ENCODE measurements around the gene HAPLN1.

The HAPLN1 gene

DNA sequence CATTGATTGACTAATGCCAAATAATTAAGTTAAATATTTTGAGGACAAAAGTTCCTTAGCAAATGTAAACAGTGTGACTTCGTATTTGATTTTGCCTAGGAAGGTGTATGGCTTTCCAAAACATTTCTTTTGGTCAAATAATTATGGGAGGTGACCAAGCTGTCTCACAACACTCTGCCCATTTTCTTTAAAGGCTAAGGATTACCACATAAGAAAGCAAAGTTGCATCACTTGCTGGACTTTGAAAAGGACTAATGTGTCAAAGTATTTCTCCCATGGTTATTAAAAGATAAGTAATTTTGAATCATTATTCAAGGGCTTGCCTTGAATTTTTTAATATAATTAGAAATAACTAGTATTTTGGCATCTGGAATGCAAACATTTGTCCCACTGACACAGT is 74.7 kb downstream of the HAPLN1 start:
- H4K91ac ChIP-seq (ENCODE audit: low read depth, low read length) = no peak overlapping the region
- no peaks in the 10 kb centered on the region for H3K79me1 ChIP-seq (ENCODE audit: low read length)
- H2BK120ac ChIP-seq (ENCODE audit: insufficient read depth, low read length, poor library complexity) = no peak overlapping the region
- peak in 1 of 2 donors; percentile 44 for DNase-seq
- WGBS (ENCODE audit: extremely low coverage, insufficient coverage, insufficient read length) = no CpG with 5 or more reads among the region's 1 CpG
- H3K79me2 ChIP-seq (ENCODE audit: control insufficient read depth, insufficient read depth, low read length, poor library complexity) = no peaks in the 10 kb centered on the region
- no peak overlapping the region for H2BK5ac ChIP-seq (ENCODE audit: low read depth, low read length, poor library complexity)
- no peak overlapping the region for H2BK12ac ChIP-seq (ENCODE audit: low read length)
- no peak overlapping the region for H3K18ac ChIP-seq (ENCODE audit: low read length)
- no peak overlapping the region for H2AFZ ChIP-seq (ENCODE audit: insufficient read depth, low read length, poor library complexity)
- no peak overlapping the region for H3K4ac ChIP-seq (ENCODE audit: low read depth, low read length)
- H3K9ac ChIP-seq (ENCODE audit: low read length) = no peak overlapping the region
- H4K12ac ChIP-seq (ENCODE audit: low read depth, low read length) = no peak overlapping the region
- no peak overlapping the region for H2AK5ac ChIP-seq (ENCODE audit: low read length)
- no peaks in the 10 kb centered on the region for H3K9me3 ChIP-seq (ENCODE audit: insufficient read depth, low read depth, low read length)
- H3K4me2 ChIP-seq (ENCODE audit: low read length) = no peak overlapping the region
- no peak overlapping the region for H3K14ac ChIP-seq (ENCODE audit: low read length)
- H3K4me1 ChIP-seq (ENCODE audit: control insufficient read depth in 1 of 2, insufficient read depth in 2 of 2, low read length in 2 of 2) = no peaks in the 10 kb centered on the region
- H3K4me3 ChIP-seq (ENCODE audit: low read depth, low read length) = no peak overlapping the region
- peaks cover 0 to 2% of the 10 kb centered on the region in 2 experiments for H3K36me3 ChIP-seq (ENCODE audit: control insufficient read depth in 1 of 2, insufficient read depth in 2 of 2, low read length in 2 of 2)
- no peak overlapping the region for H3K27ac ChIP-seq (ENCODE audit: low read depth, low read length)
- H4K8ac ChIP-seq (ENCODE audit: low read depth, low read length) = no peak overlapping the region
- no peak overlapping the region for H3K23ac ChIP-seq (ENCODE audit: low read length)
- no peaks in the 10 kb centered on the region for H3K27me3 ChIP-seq (ENCODE audit: insufficient read depth, low read length)

DNA sequence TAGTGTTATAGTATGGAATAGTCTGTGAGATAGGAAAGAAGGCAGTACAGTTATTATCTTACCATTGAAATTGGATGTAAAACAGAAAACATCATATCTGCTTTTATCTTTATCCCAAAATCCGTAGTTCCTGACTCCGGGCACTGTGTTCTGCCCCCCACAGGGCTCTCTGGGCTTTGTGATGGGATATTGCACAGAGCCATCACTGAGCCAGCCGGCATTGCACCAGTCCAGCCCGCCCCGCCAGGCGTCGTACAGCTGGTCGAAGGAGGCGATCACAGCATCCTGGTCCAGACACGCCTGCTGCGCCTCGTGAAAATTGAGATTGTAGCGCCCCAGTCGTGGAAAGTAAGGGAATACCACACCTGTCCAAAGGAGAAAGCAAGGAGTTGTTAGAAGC is 76.4 kb downstream of the HAPLN1 start:
- DNase-seq = no peak
- no peaks in the 10 kb centered on the region for H3K79me1 ChIP-seq (ENCODE audit: low read length)
- no peak overlapping the region for H3K18ac ChIP-seq (ENCODE audit: low read length)
- H2AK5ac ChIP-seq (ENCODE audit: low read length) = no peak overlapping the region
- WGBS (ENCODE audit: extremely low coverage, insufficient coverage, insufficient read length) = no CpG with 5 or more reads among the region's 14 CpGs
- no peak overlapping the region for H3K4me2 ChIP-seq (ENCODE audit: low read length)
- no peak overlapping the region for H4K91ac ChIP-seq (ENCODE audit: low read depth, low read length)
- H3K36me3 ChIP-seq (ENCODE audit: control insufficient read depth in 1 of 2, insufficient read depth in 2 of 2, low read length in 2 of 2) = peaks cover 0 to 2% of the 10 kb centered on the region in 2 experiments
- no peak overlapping the region for H3K9ac ChIP-seq (ENCODE audit: low read length)
- H2BK5ac ChIP-seq (ENCODE audit: low read depth, low read length, poor library complexity) = no peak overlapping the region
- H3K9me3 ChIP-seq (ENCODE audit: insufficient read depth, low read depth, low read length) = no peaks in the 10 kb centered on the region
- H3K4me3 ChIP-seq (ENCODE audit: low read depth, low read length) = no peak overlapping the region
- no peaks in the 10 kb centered on the region for H3K4me1 ChIP-seq (ENCODE audit: control insufficient read depth in 1 of 2, insufficient read depth in 2 of 2, low read length in 2 of 2)
- no peak overlapping the region for H2BK120ac ChIP-seq (ENCODE audit: insufficient read depth, low read length, poor library complexity)
- H3K23ac ChIP-seq (ENCODE audit: low read length) = no peak overlapping the region
- H2AFZ ChIP-seq (ENCODE audit: insufficient read depth, low read length, poor library complexity) = no peak overlapping the region
- H3K79me2 ChIP-seq (ENCODE audit: control insufficient read depth, insufficient read depth, low read length, poor library complexity) = no peaks in the 10 kb centered on the region
- H3K4ac ChIP-seq (ENCODE audit: low read depth, low read length) = no peak overlapping the region
- no peak overlapping the region for H2BK12ac ChIP-seq (ENCODE audit: low read length)
- no peak overlapping the region for H4K8ac ChIP-seq (ENCODE audit: low read depth, low read length)
- H3K27ac ChIP-seq (ENCODE audit: low read depth, low read length) = no peak overlapping the region
- H3K14ac ChIP-seq (ENCODE audit: low read length) = no peak overlapping the region
- no peak overlapping the region for H4K12ac ChIP-seq (ENCODE audit: low read depth, low read length)
- H3K27me3 ChIP-seq (ENCODE audit: insufficient read depth, low read length) = no peaks in the 10 kb centered on the region

DNA sequence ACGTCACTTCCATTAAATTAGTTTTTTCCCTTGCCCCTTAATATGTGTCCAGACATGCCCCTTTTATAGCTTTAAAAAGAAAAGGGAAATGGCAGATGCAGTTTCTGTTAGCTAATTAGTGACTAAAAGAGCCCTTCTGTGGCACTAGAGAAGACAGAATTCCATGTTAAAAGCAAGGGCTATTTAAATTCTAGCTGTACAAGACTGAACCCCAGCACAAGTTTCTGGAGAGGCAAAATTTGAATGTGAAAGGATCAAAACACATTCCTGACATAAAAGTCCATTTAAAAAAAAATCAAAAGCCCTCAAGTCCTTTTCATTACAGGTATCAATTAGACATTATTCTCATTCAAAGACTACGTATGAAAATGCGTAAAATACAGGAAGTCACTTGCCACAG is 78.7 kb downstream of the HAPLN1 start:
- Histone ChIP-seq H3K4me3 (ENCODE audit: low read depth, low read length) (no peak overlapping the region), H2BK5ac (ENCODE audit: low read depth, low read length, poor library complexity) (no peak overlapping the region), H3K27me3 (ENCODE audit: insufficient read depth, low read length) (no peaks in the 10 kb centered on the region), H2AFZ (ENCODE audit: insufficient read depth, low read length, poor library complexity) (no peak overlapping the region), H2BK12ac (ENCODE audit: low read length) (no peak overlapping the region), H2BK120ac (ENCODE audit: insufficient read depth, low read length, poor library complexity) (no peak overlapping the region), H3K4ac (ENCODE audit: low read depth, low read length) (no peak overlapping the region), H3K9ac (ENCODE audit: low read length) (no peak overlapping the region), H3K9me3 (ENCODE audit: insufficient read depth, low read depth, low read length) (no peaks in the 10 kb centered on the region), H3K4me2 (ENCODE audit: low read length) (no peak overlapping the region), H2AK5ac (ENCODE audit: low read length) (no peak overlapping the region), H4K91ac (ENCODE audit: low read depth, low read length) (no peak overlapping the region), H4K8ac (ENCODE audit: low read depth, low read length) (no peak overlapping the region), H3K36me3 (ENCODE audit: control insufficient read depth in 1 of 2, insufficient read depth in 2 of 2, low read length in 2 of 2) (peaks cover 0 to 2% of the 10 kb centered on the region in 2 experiments), H3K18ac (ENCODE audit: low read length) (no peak overlapping the region), H3K23ac (ENCODE audit: low read length) (no peak overlapping the region), H3K14ac (ENCODE audit: low read length) (no peak overlapping the region), H4K12ac (ENCODE audit: low read depth, low read length) (no peak overlapping the region), H3K79me2 (ENCODE audit: control insufficient read depth, insufficient read depth, low read length, poor library complexity) (no peaks in the 10 kb centered on the region), H3K27ac (ENCODE audit: low read depth, low read length) (no peak overlapping the region), H3K4me1 (ENCODE audit: control insufficient read depth in 1 of 2, insufficient read depth in 2 of 2, low read length in 2 of 2) (no peaks in the 10 kb centered on the region), H3K79me1 (ENCODE audit: low read length) (no peaks in the 10 kb centered on the region)
- DNase-seq = no peak
- no CpG with 5 or more reads among the region's 3 CpGs for WGBS (ENCODE audit: extremely low coverage, insufficient coverage, insufficient read length)

DNA sequence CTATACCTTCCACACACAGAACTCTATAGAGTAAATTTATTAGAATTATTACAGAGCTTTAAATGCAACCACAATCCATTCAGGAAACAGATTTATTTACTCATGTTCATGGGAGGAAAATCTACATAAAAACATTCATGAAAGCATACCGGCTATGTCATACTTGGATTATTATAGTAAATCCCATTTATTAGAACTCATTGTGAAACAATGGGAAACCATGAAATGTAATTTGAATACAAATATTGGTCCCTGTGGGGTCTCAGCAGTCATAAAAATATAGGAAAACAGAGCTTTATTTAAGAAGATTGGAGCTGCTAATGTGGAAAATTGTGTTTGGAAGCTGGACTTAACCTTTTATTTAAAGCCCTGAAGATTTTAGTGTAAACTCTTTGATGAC is 80.7 kb downstream of the HAPLN1 start:
- H3K4ac ChIP-seq (ENCODE audit: low read depth, low read length) = no peak overlapping the region
- H3K4me3 ChIP-seq (ENCODE audit: low read depth, low read length) = no peak overlapping the region
- H3K79me1 ChIP-seq (ENCODE audit: low read length) = no peaks in the 10 kb centered on the region
- H3K4me1 ChIP-seq (ENCODE audit: control insufficient read depth in 1 of 2, insufficient read depth in 2 of 2, low read length in 2 of 2) = no peaks in the 10 kb centered on the region
- H3K9ac ChIP-seq (ENCODE audit: low read length) = no peak overlapping the region
- no peak overlapping the region for H2BK5ac ChIP-seq (ENCODE audit: low read depth, low read length, poor library complexity)
- H3K9me3 ChIP-seq (ENCODE audit: insufficient read depth, low read depth, low read length) = no peaks in the 10 kb centered on the region
- peaks cover 0 to 2% of the 10 kb centered on the region in 2 experiments for H3K36me3 ChIP-seq (ENCODE audit: control insufficient read depth in 1 of 2, insufficient read depth in 2 of 2, low read length in 2 of 2)
- H3K27ac ChIP-seq (ENCODE audit: low read depth, low read length) = no peak overlapping the region
- no peak overlapping the region for H3K18ac ChIP-seq (ENCODE audit: low read length)
- H3K79me2 ChIP-seq (ENCODE audit: control insufficient read depth, insufficient read depth, low read length, poor library complexity) = no peaks in the 10 kb centered on the region
- H3K27me3 ChIP-seq (ENCODE audit: insufficient read depth, low read length) = no peaks in the 10 kb centered on the region
- H3K23ac ChIP-seq (ENCODE audit: low read length) = no peak overlapping the region
- H3K14ac ChIP-seq (ENCODE audit: low read length) = no peak overlapping the region
- no peak overlapping the region for H2BK120ac ChIP-seq (ENCODE audit: insufficient read depth, low read length, poor library complexity)
- H2AFZ ChIP-seq (ENCODE audit: insufficient read depth, low read length, poor library complexity) = no peak overlapping the region
- H4K91ac ChIP-seq (ENCODE audit: low read depth, low read length) = no peak overlapping the region
- DNase-seq = no peak
- no CpG with 5 or more reads among the region's 1 CpG for WGBS (ENCODE audit: extremely low coverage, insufficient coverage, insufficient read length)
- no peak overlapping the region for H2AK5ac ChIP-seq (ENCODE audit: low read length)
- no peak overlapping the region for H4K8ac ChIP-seq (ENCODE audit: low read depth, low read length)
- H3K4me2 ChIP-seq (ENCODE audit: low read length) = no peak overlapping the region
- no peak overlapping the region for H4K12ac ChIP-seq (ENCODE audit: low read depth, low read length)
- no peak overlapping the region for H2BK12ac ChIP-seq (ENCODE audit: low read length)

All from trophoblast cell (in vitro differentiated cells and primary cell).